IPS-18a (cell line): Measurements from ENCODE around the gene HTR7.
"Not testable (repeated sequence)": the region's sequence is repeated elsewhere in the genome, so short reads cannot be mapped to it uniquely, and the experiment has no call there.

Experiments
- H3K27ac ChIP-seq: one replicate; pipeline ENCODE4 v1.5.1; 2013; ENCODE audit warnings: low read length
- H3K27me3 ChIP-seq: one replicate; pipeline ENCODE4 v1.6.1; 2013; ENCODE audit warnings: mild to moderate bottlenecking, low read length; ENCODE audit not compliant: control insufficient read depth, insufficient read depth
- H3K36me3 ChIP-seq: one replicate; pipeline ENCODE4 v1.6.1; 2013; ENCODE audit warnings: low read depth, low read length; ENCODE audit not compliant: control insufficient read depth
- H3K4me1 ChIP-seq: one replicate; pipeline ENCODE4 v1.6.1; 2013; ENCODE audit warnings: low read depth, low read length; ENCODE audit not compliant: control insufficient read depth
- H3K4me3 ChIP-seq: one replicate; pipeline ENCODE4 v1.5.1; 2013; ENCODE audit warnings: low read length
- H3K9ac ChIP-seq: one replicate; pipeline ENCODE4 v1.6.1; 2013; ENCODE audit warnings: mild to moderate bottlenecking, low read length, moderate library complexity
- H3K9me3 ChIP-seq: one replicate; pipeline ENCODE4 v1.6.1; 2013; ENCODE audit warnings: low read depth, low read length; ENCODE audit not compliant: control insufficient read depth

The HTR7 gene

DNA sequence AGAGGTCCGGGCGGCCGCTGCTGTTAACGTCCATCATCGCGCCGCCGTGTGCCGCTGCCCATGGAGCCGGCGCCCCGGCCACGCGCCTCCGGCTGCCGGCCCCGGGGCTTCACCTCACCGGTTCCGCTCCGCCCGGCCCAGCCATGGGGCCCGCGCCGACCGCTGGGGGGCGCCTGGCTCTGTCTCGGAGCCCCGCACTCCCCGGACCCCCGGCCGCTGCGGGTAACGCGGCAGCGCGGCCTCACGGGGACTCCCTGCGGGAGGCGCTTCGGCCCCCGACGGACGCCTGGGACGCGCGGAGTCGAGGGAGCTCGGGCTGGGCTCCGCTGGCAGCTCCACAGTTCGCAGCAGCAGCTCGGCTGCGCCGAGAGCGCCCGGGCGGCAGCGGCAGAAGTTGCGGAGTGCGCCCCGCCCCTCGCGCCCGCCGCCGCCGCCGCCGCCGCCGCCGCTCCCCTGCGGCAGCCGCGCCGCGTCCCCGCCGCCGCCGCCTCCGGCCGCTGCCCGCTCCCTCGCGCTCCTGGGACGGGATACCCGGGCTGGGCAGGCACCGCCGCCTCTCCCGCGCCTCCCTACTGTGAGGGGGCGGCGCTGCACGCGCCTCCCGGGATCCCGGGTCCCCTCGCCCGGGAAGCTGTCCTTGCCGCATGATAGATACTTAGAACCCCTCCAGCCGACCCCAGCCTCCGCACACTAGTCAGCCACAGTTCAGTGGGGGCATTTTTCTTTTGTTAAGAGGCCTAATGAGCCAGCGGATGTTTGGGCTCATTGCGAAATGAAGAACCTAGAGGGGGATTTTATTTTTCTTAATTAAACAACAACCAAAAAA, at the start of gene HTR7:
Gene HTR7, minus strand, starts transcription at position 405 of the 826 bp plus-strand sequence. Its CDS starts 368 bp downstream, at position 37.
- no peaks in the 10 kb centered on the region for H3K9me3 ChIP-seq
- peaks cover 23% of the 10 kb centered on the region for H3K4me1 ChIP-seq
- H3K36me3 ChIP-seq = no peaks in the 10 kb centered on the region
- H3K9ac ChIP-seq = peak within 1 kb of the TSS; percentile 70
- H3K4me3 ChIP-seq = peak within 1 kb of the TSS; percentile 86
- peaks cover 28% of the 10 kb centered on the region for H3K27me3 ChIP-seq
- no peak within 1 kb of the TSS for H3K27ac ChIP-seq

DNA sequence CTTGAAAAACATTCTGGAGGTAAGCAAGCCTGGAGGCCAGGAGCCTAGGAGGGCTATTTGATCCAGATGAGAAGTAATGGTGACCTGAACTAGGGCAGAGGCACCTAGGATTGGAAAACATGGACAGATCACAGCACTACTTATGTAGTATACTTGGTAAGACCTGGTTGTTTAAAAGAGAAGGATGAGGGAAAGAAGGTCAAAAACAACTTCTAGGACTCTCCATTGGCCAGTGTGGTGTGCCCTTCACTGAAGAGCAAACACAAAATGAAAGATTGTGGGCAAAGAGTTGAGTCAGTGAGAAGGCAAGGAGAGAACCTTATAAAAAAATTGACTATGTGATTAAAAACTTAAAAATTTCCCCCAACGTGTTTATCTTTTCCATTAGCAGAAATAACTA, 48.8 kb upstream of the HTR7 start:
- no peaks in the 10 kb centered on the region for H3K9me3 ChIP-seq
- H3K27me3 ChIP-seq = peaks cover under 1% of the 10 kb centered on the region
- H3K36me3 ChIP-seq = peaks cover under 1% of the 10 kb centered on the region
- H3K4me3 ChIP-seq = no peak overlapping the region
- H3K9ac ChIP-seq = no peak overlapping the region
- H3K27ac ChIP-seq = no peak overlapping the region
- H3K4me1 ChIP-seq = no peaks in the 10 kb centered on the region

GRCh38 chr10:90905925-90906324, 48.1 kb upstream of the HTR7 start:
- no peaks in the 10 kb centered on the region for H3K9me3 ChIP-seq
- no peaks in the 10 kb centered on the region for H3K27me3 ChIP-seq
- no peak overlapping the region for H3K27ac ChIP-seq
- H3K9ac ChIP-seq = no peak overlapping the region
- H3K4me3 ChIP-seq = no peak overlapping the region
- no peaks in the 10 kb centered on the region for H3K4me1 ChIP-seq
- H3K36me3 ChIP-seq = peaks cover 7% of the 10 kb centered on the region

GRCh38 chr10:90896916-90897315, 39.1 kb upstream of the HTR7 start:
- H3K4me1 ChIP-seq, H3K4me3 ChIP-seq, H3K9ac ChIP-seq, H3K9me3 ChIP-seq, H3K27me3 ChIP-seq, H3K27ac ChIP-seq: not testable (repeated sequence)
- peaks cover 70% of the 10 kb centered on the region for H3K36me3 ChIP-seq

GRCh38 chr10:90893190-90893589, 35.4 kb upstream of the HTR7 start:
- H3K27me3 ChIP-seq = no peaks in the 10 kb centered on the region
- H3K27ac ChIP-seq = no peak overlapping the region
- no peaks in the 10 kb centered on the region for H3K4me1 ChIP-seq
- no peak overlapping the region for H3K9ac ChIP-seq
- H3K36me3 ChIP-seq = peaks cover 77% of the 10 kb centered on the region
- no peaks in the 10 kb centered on the region for H3K9me3 ChIP-seq
- H3K4me3 ChIP-seq = no peak overlapping the region

DNA sequence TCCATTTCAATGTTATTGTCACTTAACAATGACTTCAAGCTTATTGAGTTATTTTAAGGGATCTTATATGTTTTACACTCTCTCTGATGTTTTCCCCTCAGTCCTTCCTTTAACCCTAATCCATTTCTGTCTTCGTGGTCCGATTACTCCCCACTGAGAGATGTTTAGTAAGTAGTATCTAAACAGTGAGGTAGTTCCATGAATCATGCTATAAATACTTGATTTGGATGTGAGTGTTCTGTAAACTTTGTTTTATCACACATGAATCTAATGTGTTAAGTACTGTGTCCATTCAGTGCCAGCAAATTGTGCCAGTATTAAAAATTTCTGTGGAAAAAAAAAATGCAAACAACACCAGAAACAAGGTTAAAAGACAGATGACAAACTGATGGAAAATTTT, 32.5 kb upstream of the HTR7 start:
- H3K4me3 ChIP-seq = no peak overlapping the region
- H3K27ac ChIP-seq = no peak overlapping the region
- H3K36me3 ChIP-seq = peaks cover 85% of the 10 kb centered on the region
- H3K9ac ChIP-seq = no peak overlapping the region
- H3K9me3 ChIP-seq = no peaks in the 10 kb centered on the region
- no peaks in the 10 kb centered on the region for H3K4me1 ChIP-seq
- no peaks in the 10 kb centered on the region for H3K27me3 ChIP-seq

- Histone ChIP-seq H3K36me3 (peaks cover 84% of the 10 kb centered on the region), H3K4me1 (no peaks in the 10 kb centered on the region), H3K27me3 (no peaks in the 10 kb centered on the region), H3K4me3 (no peak overlapping the region), H3K9me3 (no peaks in the 10 kb centered on the region), H3K9ac (no peak overlapping the region), H3K27ac (no peak overlapping the region)
These were observed 31.8 kb upstream of the HTR7 start for GRCh38 chr10:90889636-90890035.

DNA sequence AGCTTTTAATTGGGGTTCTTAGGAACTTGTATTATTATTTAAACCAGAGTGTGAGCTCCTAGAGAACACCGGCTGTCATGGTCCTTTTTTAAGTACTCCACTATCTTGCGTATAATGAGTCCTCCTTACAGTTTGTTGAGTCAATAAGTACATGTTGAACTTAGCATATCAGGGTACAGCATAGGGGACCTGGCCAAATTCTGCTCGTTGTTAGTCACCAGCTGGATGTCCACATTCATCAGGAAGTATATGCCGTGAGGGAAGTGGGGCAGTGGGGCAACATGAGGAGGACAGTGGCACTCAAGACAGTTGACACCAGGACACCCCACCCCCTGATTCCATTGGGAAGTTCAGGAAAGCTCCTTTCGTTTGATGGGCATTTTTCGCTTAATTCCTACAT, 30.5 kb upstream of the HTR7 start:
- Histone ChIP-seq H3K4me1 (no peaks in the 10 kb centered on the region), H3K4me3 (no peak overlapping the region), H3K27ac (no peak overlapping the region), H3K27me3 (no peaks in the 10 kb centered on the region), H3K9ac (no peak overlapping the region), H3K36me3 (peaks cover 80% of the 10 kb centered on the region), H3K9me3 (no peaks in the 10 kb centered on the region)

- Histone ChIP-seq H3K27me3 (no peaks in the 10 kb centered on the region), H3K9ac (no peak overlapping the region), H3K36me3 (peaks cover 79% of the 10 kb centered on the region), H3K27ac (no peak overlapping the region), H3K9me3 (no peaks in the 10 kb centered on the region), H3K4me3 (no peak overlapping the region), H3K4me1 (no peaks in the 10 kb centered on the region)
These were observed 29.7 kb upstream of the HTR7 start for GRCh38 chr10:90887555-90887954.

DNA sequence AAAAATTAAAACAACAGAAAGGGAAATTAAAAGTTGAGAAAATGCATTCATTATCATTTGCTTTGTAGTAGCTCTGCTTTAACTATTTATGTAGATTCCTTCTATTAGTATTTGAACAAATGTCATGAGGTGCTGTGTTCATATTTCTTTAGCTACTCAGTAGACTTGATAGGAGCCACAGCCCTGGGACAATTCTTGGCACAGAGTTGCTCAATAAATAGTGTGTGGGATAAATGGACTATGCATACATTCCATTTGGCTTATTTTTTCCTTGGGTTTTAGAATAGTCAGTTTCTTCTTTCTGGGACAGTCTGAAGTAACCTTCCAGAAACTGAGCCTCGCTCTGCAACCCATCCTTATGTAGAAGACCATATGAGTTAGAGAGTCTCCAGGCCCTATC, 27.3 kb upstream of the HTR7 start:
- H3K36me3 ChIP-seq = peaks cover 75% of the 10 kb centered on the region
- no peaks in the 10 kb centered on the region for H3K27me3 ChIP-seq
- H3K9ac ChIP-seq = no peak overlapping the region
- no peaks in the 10 kb centered on the region for H3K4me1 ChIP-seq
- no peaks in the 10 kb centered on the region for H3K9me3 ChIP-seq
- H3K27ac ChIP-seq = no peak overlapping the region
- no peak overlapping the region for H3K4me3 ChIP-seq

GRCh38 chr10:90884431-90884830, 26.6 kb upstream of the HTR7 start:
- Histone ChIP-seq H3K36me3 (peaks cover 73% of the 10 kb centered on the region), H3K9ac (no peak overlapping the region)

GRCh38 chr10:90880059-90880719, 22.4 kb upstream of the HTR7 start:
- not testable (repeated sequence) for H3K4me1 ChIP-seq, H3K27ac ChIP-seq, H3K4me3 ChIP-seq, H3K9ac ChIP-seq, H3K9me3 ChIP-seq, H3K27me3 ChIP-seq
- H3K36me3 ChIP-seq = peaks cover 77% of the 10 kb centered on the region

More at GRCh38 chr10:90884431-90884830, 26.6 kb upstream of the HTR7 start:
- H3K27me3 ChIP-seq = no peaks in the 10 kb centered on the region
- H3K4me1 ChIP-seq = no peaks in the 10 kb centered on the region
- no peak overlapping the region for H3K4me3 ChIP-seq
- H3K27ac ChIP-seq = no peak overlapping the region
- H3K9me3 ChIP-seq = no peaks in the 10 kb centered on the region
